Cardiac septum (tissue), 1 donor: Measurements from ENCODE around the gene CHRNA10. TPM values are rescaled to one million over a fixed set of nuclear protein-coding genes. Genes with fewer than 3 reads are reported as not detected.
A peak's percentile ranks its signal among the peaks of the same experiment; 100 is the strongest.

Experiments used
- DNase-seq: peaks from one replicate; pipeline ENCODE4 v3.0.0-alpha.2; 2020; ENCODE audit warnings: low spot score
- intact Hi-C: fragments of 100-400 bp; cut with DNase I; formaldehyde crosslinking; loops from one replicate; pipeline ENCODE4 v1.14.0; 2022
- total RNA-seq: library from RNA; stranded (reverse); fragmentation: NEBNext Ultra II Directional; extraction: Animal tissue kit (Norgen Biotek cat#: 25700); gene quantifications from one replicate; pipeline ENCODE4 v1.2.1, GENCODE V29; 2021
- donor health status: DM: no; HTN: no; CAD: no.

The CHRNA10 gene
- total RNA-seq, 1 donor from 2014 or later: 0.89 TPM

DNA sequence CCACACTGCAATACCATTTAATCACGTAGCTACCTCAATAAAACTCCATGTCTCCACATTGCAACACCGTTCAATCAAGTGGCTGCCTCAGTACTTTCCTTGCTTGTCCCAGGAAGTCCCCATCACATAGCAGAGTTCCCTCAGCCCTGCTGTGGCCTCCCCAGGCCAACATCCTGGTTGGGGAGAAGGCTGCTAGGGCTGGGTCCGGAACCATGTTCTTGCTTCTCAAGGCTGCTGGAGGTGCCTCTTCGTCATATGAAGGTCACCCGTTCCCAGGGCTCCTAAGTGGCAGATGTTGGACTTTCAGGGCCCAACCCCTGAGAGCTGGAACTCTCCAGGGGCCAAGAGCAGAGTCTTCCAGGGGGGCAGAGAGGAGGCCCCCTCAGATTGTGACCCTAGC lies 32.7 kb downstream of the CHRNA10 start:
- intact Hi-C loops: no loop called here
- no peak for DNase-seq

DNA sequence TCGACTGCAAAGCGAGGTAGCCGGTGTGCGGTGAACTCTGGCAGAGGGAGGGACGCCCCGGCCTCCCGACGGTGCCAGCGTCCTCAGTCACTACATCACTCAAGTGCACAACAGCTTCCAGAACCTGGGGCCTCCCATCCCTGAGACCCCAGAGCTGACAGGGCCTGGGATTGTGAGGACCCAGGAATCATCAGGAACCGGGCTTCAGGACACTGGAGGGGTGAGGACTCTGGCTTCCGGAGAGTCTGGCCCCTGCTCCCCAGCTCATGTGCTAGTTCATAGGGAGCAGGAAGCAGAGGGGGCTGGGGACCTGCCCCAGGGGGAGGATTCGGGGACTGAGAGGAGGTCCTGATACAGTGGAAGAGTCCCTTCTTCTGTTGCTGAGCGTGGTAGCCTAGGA lies 34.0 kb downstream of the CHRNA10 start:
- intact Hi-C loops: no loop called here
- DNase-seq: no peak

DNA sequence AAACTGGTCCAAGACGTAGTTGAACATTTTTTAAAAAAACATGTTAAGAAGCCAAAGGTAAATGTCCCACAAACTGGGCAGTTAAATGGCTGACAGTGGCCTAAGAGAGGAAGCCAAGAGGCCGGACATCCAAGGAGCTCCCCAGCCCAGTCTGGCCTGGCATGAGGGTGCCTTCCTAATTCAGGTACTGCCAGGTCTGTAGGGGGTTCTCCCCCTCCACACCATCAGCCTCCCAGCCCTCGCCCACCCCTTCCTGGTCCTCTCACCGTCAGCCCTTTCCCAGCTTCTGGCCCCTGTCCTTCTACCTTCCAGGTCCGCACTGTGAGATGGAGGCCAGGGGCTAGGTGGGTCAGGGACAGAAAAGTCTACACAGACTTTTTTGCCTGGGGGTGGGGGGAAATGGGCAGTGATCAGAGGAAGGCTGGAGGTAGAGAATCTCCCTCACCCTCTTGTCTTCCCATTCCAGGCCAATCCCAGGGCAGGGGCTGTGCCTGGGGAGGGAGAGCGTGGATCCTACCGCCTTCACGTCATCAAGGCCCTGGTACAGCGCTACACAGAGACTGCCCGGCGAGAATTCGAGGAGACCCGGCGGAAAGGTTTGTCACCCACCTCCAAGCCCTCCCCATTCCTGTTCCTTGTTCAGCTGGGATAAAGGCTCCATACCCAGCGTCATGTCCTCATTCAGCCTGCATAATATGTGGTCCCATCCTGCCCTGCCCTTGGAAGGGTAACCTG lies 35.4 kb downstream of the CHRNA10 start:
- DNase-seq: no peak
- intact Hi-C loops: no loop called here

DNA sequence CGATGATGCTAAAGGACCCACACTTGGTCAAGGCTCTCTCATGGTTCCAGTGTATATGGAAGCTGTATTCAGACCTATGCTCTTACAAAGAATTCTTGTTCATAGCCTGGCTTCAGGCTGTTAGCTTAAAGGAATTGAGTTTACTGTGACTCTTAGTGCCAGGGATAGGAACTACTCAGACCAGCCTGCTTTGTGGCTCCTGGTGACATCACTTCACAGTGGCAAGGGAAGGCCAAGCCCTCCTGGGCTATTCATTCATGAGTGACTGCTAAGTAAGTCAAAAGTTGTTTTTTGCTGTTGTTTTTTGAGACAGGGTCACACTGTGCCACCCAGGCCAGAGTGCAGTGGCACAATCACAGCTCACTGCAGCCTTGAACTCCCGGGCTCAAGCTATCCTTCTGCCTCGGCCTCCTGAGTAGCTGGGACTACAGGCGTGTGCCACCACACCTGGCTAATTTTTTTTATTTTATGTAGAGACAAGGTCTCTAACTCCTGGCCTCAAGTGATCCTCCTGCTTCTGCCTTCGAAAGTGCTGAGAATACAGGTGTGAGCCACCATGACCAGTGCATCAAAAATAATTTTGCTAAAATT lies 39.0 kb downstream of the CHRNA10 start:
- DNase-seq: peak; percentile 64
- intact Hi-C loops: no loop called here

DNA sequence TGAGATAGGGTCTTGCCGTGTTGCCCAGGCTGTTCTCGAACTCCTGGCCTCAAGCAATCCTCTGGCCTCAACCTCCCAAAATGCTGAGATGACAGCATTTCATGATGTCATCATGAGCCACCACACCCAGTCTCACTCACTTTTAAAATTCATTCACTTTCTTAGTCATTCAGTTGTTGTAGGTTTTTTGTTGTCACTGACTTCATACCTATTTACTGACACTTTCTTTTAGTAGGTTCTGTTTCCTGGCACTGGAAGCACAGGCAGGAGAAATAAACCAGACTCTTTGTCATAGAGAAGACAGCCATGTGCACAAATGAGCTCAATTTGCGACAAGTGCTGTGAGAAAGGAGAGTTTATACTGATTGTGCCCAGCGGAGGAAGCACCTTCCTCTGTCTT lies 39.9 kb downstream of the CHRNA10 start:
- intact Hi-C loops: no loop called here
- no peak for DNase-seq

DNA sequence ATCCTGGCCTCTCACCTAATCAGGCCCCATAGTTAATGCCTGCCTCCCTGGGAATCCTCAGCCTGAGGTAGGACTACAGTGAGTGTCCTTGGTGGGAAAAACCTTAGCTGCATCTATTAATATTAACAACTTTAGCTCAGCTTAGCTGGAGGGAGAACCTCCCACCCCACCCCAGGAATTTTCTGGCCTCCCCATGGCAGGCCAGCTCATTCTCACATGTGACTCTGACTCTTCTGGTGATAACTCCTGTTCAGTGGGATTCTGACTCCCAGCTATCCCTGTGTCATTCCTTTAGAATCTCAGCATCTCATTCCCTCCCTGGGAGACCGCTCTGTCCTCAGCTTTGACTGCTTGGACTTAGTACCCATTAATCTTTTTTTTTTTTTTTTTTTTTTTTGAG lies 43.9 kb downstream of the CHRNA10 start:
- no peak for DNase-seq
- intact Hi-C loops: no loop called here

DNA sequence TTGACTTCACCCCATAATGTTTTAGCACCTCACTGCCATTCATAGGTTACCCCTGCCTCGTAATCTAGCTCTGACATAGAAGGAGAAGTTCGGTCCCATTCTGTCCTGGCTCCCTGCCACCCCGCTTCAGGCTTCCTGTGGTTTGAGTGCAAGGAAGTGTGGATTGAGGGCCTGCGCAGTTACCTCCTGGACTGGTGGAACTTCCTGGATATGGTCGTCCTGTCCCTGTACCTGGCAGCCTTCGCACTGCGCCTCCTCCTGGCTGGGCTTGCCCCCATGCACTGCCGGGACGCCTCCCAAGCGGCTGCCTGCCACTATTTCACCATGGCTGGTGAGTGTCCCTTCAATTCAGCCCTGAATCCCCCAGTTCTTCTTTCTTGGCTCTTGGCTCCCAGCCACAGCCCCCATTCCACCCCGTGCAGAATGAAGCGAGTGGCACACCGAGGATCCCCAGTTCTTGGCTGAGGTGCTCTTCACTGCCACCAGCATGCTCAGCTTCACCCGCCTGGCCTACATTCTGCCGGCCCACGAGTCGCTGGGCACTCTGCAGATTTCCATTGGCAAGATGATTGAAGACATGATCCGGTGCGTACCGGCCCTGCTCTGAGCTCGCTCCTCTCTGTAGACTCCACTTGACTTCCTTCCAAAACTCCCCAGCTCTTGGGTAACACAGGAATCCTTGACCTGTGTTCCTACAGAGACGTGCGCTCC lies 44.8 kb downstream of the CHRNA10 start:
- intact Hi-C loops: no loop called here
- peak; percentile 79 for DNase-seq

DNA sequence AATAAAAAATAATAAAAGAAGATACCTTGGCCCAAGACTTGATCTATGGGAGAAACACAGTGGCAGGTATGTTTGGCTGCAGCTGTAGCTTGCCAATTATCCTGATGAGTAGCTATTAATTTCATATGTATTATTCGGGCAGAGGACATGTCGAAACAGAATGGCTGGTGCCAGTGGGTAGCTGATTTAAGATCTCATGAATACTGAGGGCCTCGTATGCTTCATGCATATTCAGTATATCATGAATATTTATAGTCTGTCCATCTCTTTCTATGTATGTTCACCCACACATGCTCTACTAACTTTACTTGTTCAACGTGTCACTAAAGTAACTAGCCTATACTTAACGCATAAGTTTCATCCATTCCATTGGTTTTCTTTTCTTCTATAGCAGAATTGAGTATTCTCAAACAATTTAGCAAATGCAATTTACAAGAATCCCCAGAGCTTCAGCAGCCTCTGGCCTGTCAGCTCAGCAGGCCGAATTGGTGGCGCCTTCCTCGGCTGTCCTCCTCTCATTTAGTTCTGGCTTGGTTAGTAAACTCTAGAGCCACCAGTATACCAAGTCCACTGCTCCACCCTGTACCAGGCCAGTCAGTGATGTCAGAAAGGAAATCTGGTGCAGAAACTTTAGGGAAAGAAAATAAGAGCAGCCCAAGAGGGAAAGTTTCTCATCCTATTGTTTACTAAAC lies 47.3 kb downstream of the CHRNA10 start:
- no peak for DNase-seq
- intact Hi-C loops: no loop called here

DNA sequence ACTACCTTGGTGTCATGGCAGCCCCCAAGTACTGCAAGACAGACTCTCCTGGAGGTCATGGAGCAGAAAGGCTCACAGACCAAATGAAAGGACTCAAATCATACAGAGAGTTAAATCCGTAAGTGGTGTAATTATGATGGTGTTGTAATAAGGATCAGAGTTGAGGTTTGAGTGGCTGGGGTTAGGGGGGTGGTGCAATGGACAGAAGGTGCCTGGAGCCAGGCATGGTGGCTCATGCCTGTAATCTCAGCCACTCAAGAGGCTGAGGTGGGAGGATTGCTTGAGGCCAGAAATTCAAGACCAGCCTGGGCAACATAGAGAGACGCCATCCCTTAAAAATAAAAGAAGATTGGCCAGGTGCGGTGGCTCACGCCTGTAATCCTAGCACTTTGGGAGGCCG lies 48.1 kb downstream of the CHRNA10 start:
- no peak for DNase-seq
- intact Hi-C loops: no loop called here

DNA sequence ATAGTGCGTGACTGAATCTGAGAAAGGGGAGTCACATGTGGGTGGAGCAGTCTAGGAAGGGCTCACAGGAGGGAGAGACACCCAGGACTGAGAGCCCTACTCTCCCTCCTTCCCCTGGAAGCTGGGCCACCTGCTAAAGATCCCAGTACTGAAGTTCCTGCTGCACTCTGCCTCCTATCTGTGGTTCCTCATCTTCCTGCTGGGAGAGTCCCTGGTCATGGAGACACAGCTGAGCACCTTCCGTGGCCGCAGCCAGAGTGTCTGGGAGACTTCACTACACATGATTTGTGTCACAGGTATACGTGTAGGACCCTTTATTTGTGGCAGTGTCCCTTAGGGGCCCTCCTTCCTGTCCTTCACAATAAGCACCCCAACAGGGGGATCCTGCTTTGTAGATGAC lies 48.7 kb downstream of the CHRNA10 start:
- intact Hi-C loops: no loop called here
- peak; percentile 70 for DNase-seq

DNA sequence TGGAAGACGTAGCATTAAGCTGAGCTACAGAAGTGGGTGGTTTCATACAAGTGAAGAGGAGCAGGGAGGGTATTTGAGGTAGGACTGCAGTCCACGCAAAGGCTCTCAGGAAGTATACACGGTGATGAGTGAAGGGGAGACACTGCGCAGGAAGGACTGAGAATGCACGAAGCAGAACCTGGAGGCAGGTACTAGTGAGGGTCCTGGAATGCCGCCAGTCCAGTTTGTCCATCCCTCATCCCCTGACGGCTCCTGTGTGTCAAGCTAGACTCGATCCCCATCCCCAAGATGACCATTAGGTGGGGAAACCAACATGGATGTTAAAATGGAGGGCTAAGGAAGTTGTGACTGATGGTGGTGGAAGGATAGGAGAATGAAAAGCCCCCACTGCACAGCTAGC lies 53.2 kb downstream of the CHRNA10 start:
- no peak for DNase-seq
- intact Hi-C loops: no loop called here

DNA sequence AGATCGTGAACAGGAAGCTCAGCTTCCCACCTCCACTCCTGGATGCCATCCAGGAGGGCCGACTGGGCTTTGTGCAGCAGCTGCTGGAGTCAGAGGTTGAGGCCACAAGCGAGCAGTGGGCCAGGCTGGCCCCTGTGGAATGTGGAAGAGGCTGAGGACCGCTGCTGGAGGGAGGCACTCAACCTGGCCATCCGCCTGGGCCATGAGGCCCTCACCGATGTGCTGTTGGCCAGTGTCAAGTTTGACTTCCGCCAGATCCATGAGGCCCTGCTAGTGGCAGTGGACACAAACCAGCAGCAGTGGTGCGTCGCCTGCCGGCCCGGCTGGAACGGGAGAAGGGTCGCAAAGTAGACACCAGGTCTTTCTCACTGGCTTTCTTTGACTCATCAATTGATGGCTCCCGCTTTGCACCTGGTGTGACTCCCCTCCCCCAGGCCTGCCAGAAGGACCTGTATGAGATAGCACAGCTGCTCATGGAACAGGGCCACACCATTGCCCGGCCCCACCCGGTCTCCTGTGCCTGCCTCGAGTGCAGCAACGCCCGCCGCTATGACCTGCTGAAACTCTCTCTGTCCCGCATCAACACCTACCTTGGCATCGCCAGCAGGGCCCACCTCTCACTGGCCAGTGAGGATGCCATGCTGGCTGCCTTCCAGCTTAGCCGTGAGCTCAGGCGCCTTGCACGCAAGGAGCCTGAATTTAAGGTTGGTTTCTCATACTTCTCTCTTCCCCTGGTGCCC lies 54.3 kb downstream of the CHRNA10 start:
- peak; percentile 66 for DNase-seq
- intact Hi-C loops: no loop called here

DNA sequence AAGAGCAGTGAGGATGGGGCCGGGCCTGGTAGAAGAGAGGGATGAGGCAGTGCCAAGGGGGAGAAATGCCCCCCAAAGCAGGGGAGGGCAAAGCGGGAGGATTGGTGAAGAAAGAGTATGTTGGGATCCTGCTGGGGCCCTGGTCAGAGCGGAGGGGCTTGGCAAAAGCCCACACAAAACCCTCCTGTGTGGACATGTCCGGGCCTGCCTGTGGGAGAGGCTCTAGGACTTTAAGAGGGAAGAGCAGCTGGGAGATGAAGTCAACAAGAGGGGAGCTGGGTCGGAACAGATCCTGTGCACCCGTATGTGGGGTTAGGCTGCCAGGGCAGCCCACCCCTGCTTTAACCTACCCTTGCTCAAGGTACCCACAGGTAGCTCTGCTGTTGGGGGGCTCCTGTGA lies 55.2 kb downstream of the CHRNA10 start:
- peak; percentile 62 for DNase-seq
- intact Hi-C loops: no loop called here

Other genes starting within 250 kb of the CHRNA10 start
- gene ART5, start 29.4 kb downstream of the CHRNA10 start, total RNA-seq: 1.4 TPM
- gene ART1, start 26.3 kb downstream of the CHRNA10 start, total RNA-seq: 1.3 TPM
- gene NUP98, start 126.2 kb upstream of the CHRNA10 start, total RNA-seq: 49.6 TPM
- 22.7 TPM for gene PGAP2, start 137.2 kb upstream of the CHRNA10 start, total RNA-seq
- gene RHOG, start 169.6 kb upstream of the CHRNA10 start, total RNA-seq: 27.5 TPM
- 40.4 TPM for gene STIM1, start 184.3 kb upstream of the CHRNA10 start, total RNA-seq